Neural cell (in vitro differentiated cells): ENCODE results near the gene PLXNC1. TPM values are rescaled to one million over a fixed set of nuclear protein-coding genes. Genes with fewer than 3 reads are reported as not detected.

ENCODE experiments used
- H2AFZ ChIP-seq: fragments of 200-600, 300-800 bp; sonication (generic), shearing (Covaris generic); 2 replicates; pipeline ENCODE4 v1.6.0; 2014; ENCODE audit warnings: low read depth, mild to moderate bottlenecking, antibody characterized with exemption, low read length, moderate library complexity
- H3F3A ChIP-seq: fragments of 200-600 bp; shearing (Covaris generic); 2 replicates; pipeline ENCODE4 v1.6.1; 2016; ENCODE audit warnings: mild to moderate bottlenecking, moderate library complexity, mixed read lengths, antibody characterized with exemption, low read length; ENCODE audit not compliant: insufficient read depth, poor library complexity, severe bottlenecking
- H3K27ac ChIP-seq: fragments of 200-600, 300-800 bp; sonication (generic), shearing (Covaris generic); 2 replicates; pipeline ENCODE4 v1.5.1; 2014; ENCODE audit warnings: mild to moderate bottlenecking, low read length, moderate library complexity
- H3K27me3 ChIP-seq: fragments of 300-800, 200-600 bp; sonication (generic), shearing (Covaris generic); 2 replicates; pipeline ENCODE4 v1.6.0; 2014; ENCODE audit warnings: mild to moderate bottlenecking, low read depth, low read length, moderate library complexity; ENCODE audit not compliant: insufficient read depth
- H3K36me3 ChIP-seq: fragments of 300-800, 200-600 bp; sonication (generic), shearing (Covaris generic); 2 replicates; pipeline ENCODE4 v1.5.1; 2014; ENCODE audit warnings: mild to moderate bottlenecking, antibody characterized with exemption, low read length, moderate library complexity; ENCODE audit not compliant: insufficient read depth
- H3K4me2 ChIP-seq: fragments of 300-800, 200-600 bp; sonication (generic), shearing (Covaris generic); 2 replicates; pipeline ENCODE4 v1.6.0; 2014; ENCODE audit warnings: mild to moderate bottlenecking, low read length
- H3K4me3 ChIP-seq: fragments of 300-800, 200-600 bp; sonication (generic), shearing (Covaris generic); 2 replicates; pipeline ENCODE4 v1.5.1; 2014; ENCODE audit warnings: mild to moderate bottlenecking, low read length, moderate library complexity
- H3K79me2 ChIP-seq: fragments of 200-600 bp; shearing (Covaris generic); replicated peaks from 2 replicates; pipeline ENCODE4 v1.6.0; 2014; ENCODE audit warnings: mild to moderate bottlenecking, low read length, moderate library complexity; ENCODE audit not compliant: insufficient read depth
- H3K9ac ChIP-seq: fragments of 300-800, 200-600 bp; sonication (generic), shearing (Covaris generic); 2 replicates; pipeline ENCODE4 v1.6.1; 2016; ENCODE audit warnings: mild to moderate bottlenecking, low read length, mixed read lengths
- H3K9me2 ChIP-seq: fragments of 200-600 bp; shearing (Covaris generic); 2 replicates; pipeline ENCODE4 v1.6.1; 2016; ENCODE audit warnings: mild to moderate bottlenecking, low read length, mixed read lengths; ENCODE audit not compliant: insufficient read depth
- H3K9me3 ChIP-seq: fragments of 200-600, 300-800 bp; sonication (generic), shearing (Covaris generic); 2 replicates; pipeline ENCODE4 v1.6.1; 2016; ENCODE audit warnings: mild to moderate bottlenecking, mixed run types, low read length, moderate library complexity, mixed read lengths
- H4K20me1 ChIP-seq: fragments of 200-600 bp; shearing (Covaris generic); 2 replicates; pipeline ENCODE4 v1.6.1; 2016; ENCODE audit warnings: mild to moderate bottlenecking, mixed run types; ENCODE audit not compliant: insufficient read depth
- CTCF ChIP-seq: fragments of 450-650 bp; IDR thresholded peaks from 2 replicates; pipeline ENCODE4 v1.5.1; 2014; ENCODE audit warnings: antibody characterized with exemption, mild to moderate bottlenecking, moderate library complexity; ENCODE audit not compliant: poor library complexity, severe bottlenecking
- EP300 ChIP-seq: fragments of 450-650 bp; conservative IDR thresholded peaks from 2 replicates; pipeline ENCODE4 v1.6.1; 2014; ENCODE audit warnings: antibody characterized with exemption, mild to moderate bottlenecking, moderate library complexity; ENCODE audit not compliant: poor library complexity, severe bottlenecking
- EZH2 ChIP-seq: fragments of 200-600, 300-800 bp; shearing (Covaris generic), sonication (generic); IDR thresholded peaks from 2 replicates; pipeline ENCODE4 v1.6.1; 2014; ENCODE audit warnings: antibody characterized with exemption, low read length, borderline replicate concordance, mild to moderate bottlenecking; ENCODE audit not compliant: insufficient read depth, poor library complexity, severe bottlenecking
- MXI1 ChIP-seq: fragments of 450-650 bp; conservative IDR thresholded peaks from 2 replicates; pipeline ENCODE4 v1.6.1; 2014; ENCODE audit warnings: antibody characterized with exemption, mild to moderate bottlenecking; ENCODE audit not compliant: poor library complexity, severe bottlenecking
- POLR2AphosphoS5 ChIP-seq: IDR thresholded peaks from 2 replicates; pipeline ENCODE4 v1.6.1; 2012
- RAD21 ChIP-seq: fragments of 450-650 bp; conservative IDR thresholded peaks from 2 replicates; pipeline ENCODE4 v1.6.1; 2014; ENCODE audit warnings: antibody characterized with exemption, mild to moderate bottlenecking, moderate library complexity
- REST ChIP-seq: IDR thresholded peaks from 2 replicates; pipeline ENCODE4 v1.6.1; 2012; ENCODE audit warnings: borderline replicate concordance
- SMC3 ChIP-seq: fragments of 450-650 bp; conservative IDR thresholded peaks from 2 replicates; pipeline ENCODE4 v1.6.1; 2014; ENCODE audit warnings: antibody characterized with exemption, mild to moderate bottlenecking, moderate library complexity; ENCODE audit not compliant: poor library complexity
- TAF1 ChIP-seq: IDR thresholded peaks from 2 replicates; pipeline ENCODE4 v1.6.1; 2012; ENCODE audit warnings: low read depth
- polyA plus RNA-seq: library from polyadenylated mRNA; depleted of rRNA; stranded (reverse); fragments of >200 nt; gene quantifications from 2 replicates; pipeline ENCODE4 v1.2.3, GENCODE V29; 2014

The PLXNC1 gene
- polyA plus RNA-seq, 1 donor from 2014 or later = 76.3 TPM

GRCh38 chr12:94203181-94203546 lies 54.8 kb downstream of the PLXNC1 start (continued):
- no peak for TF ChIP-seq CTCF

GRCh38 chr12:94203796-94204195 lies 55.4 kb downstream of the PLXNC1 start:
- H4K20me1 ChIP-seq = no peaks in the 10 kb centered on the region
- no peaks in the 10 kb centered on the region for H3F3A ChIP-seq
- H3K9me3 ChIP-seq = no peaks in the 10 kb centered on the region
- no peak overlapping the region for H3K27ac ChIP-seq
- TF ChIP-seq REST (no peak), CTCF (no peak), POLR2AphosphoS5 (no peak), EP300 (no peak), TAF1 (no peak), EZH2 (no peak), RAD21 (no peak)
- H2AFZ ChIP-seq = no peak overlapping the region
- no peaks in the 10 kb centered on the region for H3K36me3 ChIP-seq
- no peaks in the 10 kb centered on the region for H3K27me3 ChIP-seq
- H3K4me3 ChIP-seq = no peak overlapping the region
- no peaks in the 10 kb centered on the region for H3K9me2 ChIP-seq
- no peak overlapping the region for H3K4me2 ChIP-seq
- H3K9ac ChIP-seq = no peak overlapping the region
- H3K79me2 ChIP-seq = no peaks in the 10 kb centered on the region

- Histone ChIP-seq H3F3A (no peaks in the 10 kb centered on the region), H2AFZ (no peak overlapping the region), H3K27ac (no peak overlapping the region), H3K9me2 (no peaks in the 10 kb centered on the region), H3K9ac (no peak overlapping the region), H3K4me3 (no peak overlapping the region), H3K79me2 (no peaks in the 10 kb centered on the region), H3K36me3 (peaks cover 2% of the 10 kb centered on the region), H3K27me3 (no peaks in the 10 kb centered on the region), H3K4me2 (no peak overlapping the region), H4K20me1 (no peaks in the 10 kb centered on the region), H3K9me3 (no peaks in the 10 kb centered on the region)
- no peak for TF ChIP-seq TAF1
- TF ChIP-seq REST = no peak
- no peak for TF ChIP-seq SMC3
- no peak for TF ChIP-seq MXI1
- TF ChIP-seq POLR2AphosphoS5 = no peak
- TF ChIP-seq EP300 = no peak
- TF ChIP-seq RAD21 = no peak
- TF ChIP-seq EZH2 = no peak
- TF ChIP-seq CTCF = no peak
Observed at GRCh38 chr12:94204499-94205247, 56.3 kb downstream of the PLXNC1 start.
